Measurements from ENCODE around the gene ICE2.

- TF ChIP-seq CTCF (IDR thresholded peaks at IDR 0.05; ENCODE audit: insufficient read depth, low read length) (no peak), POLR2AphosphoS5 (IDR thresholded peaks at IDR 0.05; ENCODE audit: low read depth) (no peak), GABPA (IDR thresholded peaks at IDR 0.05; ENCODE audit: low read depth) (no peak), REST (IDR thresholded peaks at IDR 0.05; ENCODE audit: insufficient replicate concordance, low read depth) (no peak)
Observed at GRCh38 chr15:60407415-60407805, 71.5 kb downstream of the ICE2 start.

Measured in HL-60 (cell line).